Hair follicular keratinocyte (primary cell): ENCODE measurements around the gene CAPRIN1. TPM values are rescaled to one million over a fixed set of nuclear protein-coding genes. Genes with fewer than 3 reads are reported as not detected.

Experiments used
- total RNA-seq: library from RNA; depleted of rRNA; stranded (reverse); fragments of >200 nt; gene quantifications from 2 replicates; pipeline ENCODE4 v1.2.3, GENCODE V29; 2015

Gene CAPRIN1, protein sequence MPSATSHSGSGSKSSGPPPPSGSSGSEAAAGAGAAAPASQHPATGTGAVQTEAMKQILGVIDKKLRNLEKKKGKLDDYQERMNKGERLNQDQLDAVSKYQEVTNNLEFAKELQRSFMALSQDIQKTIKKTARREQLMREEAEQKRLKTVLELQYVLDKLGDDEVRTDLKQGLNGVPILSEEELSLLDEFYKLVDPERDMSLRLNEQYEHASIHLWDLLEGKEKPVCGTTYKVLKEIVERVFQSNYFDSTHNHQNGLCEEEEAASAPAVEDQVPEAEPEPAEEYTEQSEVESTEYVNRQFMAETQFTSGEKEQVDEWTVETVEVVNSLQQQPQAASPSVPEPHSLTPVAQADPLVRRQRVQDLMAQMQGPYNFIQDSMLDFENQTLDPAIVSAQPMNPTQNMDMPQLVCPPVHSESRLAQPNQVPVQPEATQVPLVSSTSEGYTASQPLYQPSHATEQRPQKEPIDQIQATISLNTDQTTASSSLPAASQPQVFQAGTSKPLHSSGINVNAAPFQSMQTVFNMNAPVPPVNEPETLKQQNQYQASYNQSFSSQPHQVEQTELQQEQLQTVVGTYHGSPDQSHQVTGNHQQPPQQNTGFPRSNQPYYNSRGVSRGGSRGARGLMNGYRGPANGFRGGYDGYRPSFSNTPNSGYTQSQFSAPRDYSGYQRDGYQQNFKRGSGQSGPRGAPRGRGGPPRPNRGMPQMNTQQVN
- 112 and 136 TPM in 2 replicates for total RNA-seq

DNA sequence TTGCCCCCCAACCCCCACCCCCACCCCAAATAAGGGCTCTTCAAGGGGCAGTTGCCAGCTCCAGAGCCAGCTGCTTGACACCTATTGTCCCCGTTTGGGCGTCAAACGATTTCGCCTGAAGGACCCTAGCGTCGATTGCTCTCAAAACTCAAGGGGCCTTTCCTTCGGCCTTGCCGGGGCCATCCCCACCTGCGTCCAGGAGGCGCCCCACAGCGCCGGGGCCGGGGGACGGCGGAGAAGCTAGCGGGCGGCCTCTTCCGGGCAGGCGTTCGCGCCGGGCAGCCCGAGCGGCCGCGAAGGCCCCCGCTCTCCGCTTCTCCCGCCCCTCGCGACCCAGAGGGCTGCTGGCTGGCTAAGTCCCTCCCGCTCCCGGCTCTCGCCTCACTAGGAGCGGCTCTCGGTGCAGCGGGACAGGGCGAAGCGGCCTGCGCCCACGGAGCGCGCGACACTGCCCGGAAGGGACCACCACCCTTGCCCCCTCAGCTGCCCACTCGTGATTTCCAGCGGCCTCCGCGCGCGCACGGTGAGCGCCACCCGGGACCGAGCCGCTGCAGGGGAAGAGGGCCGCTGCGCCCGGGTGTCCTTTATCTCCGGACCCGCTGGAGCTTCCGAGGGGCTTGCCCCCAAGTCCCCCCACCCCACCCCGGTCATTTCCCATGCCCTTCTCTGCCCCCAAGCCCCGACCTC, at the start of gene CAPRIN1:
Gene CAPRIN1, plus strand, starts transcription at position 383 of the 687 bp plus-strand sequence. CDS start 690 bp downstream, outside the sequence.

DNA sequence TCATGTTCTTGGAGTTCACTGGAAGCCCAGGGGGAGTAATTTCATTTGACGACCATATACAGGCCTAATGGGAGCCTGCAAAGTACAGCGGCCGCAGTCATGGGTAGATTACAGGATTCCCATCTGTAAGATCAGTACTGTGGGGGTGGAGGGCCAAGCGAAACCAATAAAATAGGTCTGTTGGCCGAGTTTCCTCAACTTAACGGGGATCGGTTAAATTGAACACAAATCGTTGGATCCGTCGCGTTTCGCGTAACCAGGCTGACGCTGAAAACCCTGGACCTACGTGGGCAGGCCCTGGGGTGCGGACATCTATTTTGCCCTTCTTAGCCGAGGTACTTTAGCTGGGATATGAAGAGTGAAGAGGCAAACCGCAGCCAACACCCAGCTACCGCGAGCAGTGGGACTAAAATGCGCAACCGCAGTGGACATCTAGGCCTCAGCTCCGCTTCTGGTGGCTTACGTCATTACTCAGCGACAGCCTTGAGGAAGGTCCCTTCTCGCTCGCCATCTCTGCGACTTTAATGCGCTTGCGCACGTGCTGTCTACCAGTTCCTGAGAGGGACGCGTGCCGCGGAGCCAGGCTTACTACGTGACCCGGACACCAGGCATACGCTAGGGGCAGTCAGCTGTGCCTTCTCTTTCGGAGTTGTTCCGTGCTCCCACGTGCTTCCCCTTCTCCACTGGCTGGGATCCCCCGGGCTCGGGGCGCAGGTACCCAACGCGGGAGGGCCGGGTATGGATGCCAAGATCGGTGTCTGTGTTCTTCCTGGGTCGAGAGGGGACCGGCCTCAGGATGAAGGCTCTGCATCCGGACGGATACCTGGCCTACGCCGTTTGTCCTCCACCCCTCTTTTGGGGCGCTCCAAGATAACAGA, 53.8 kb downstream of the CAPRIN1 start, which contains the start of gene NAT10:
Gene NAT10, plus strand, starts transcription at position 551 of the 878 bp plus-strand sequence. CDS start 2,597 bp downstream, outside the sequence.

Other genes with a start within 250 kb of the CAPRIN1 start
- 0.31 and 1.1 TPM in 2 replicates for gene LMO2, start 159.7 kb upstream of the CAPRIN1 start, total RNA-seq
- 23.0 and 37.7 TPM in 2 replicates for gene NAT10, start 53.9 kb downstream of the CAPRIN1 start, total RNA-seq